HS-5 (cell line): ENCODE measurements around the gene SGF29.
"Not testable (repeated sequence)": the region's sequence is repeated elsewhere in the genome, so short reads cannot be mapped to it uniquely, and the experiment has no call there.

Source experiments
- DNase-seq: peaks from one replicate; pipeline ENCODE4 v3.0.0-alpha.2; 2012; ENCODE audit warnings: low read depth

SGF29 gene

DNA sequence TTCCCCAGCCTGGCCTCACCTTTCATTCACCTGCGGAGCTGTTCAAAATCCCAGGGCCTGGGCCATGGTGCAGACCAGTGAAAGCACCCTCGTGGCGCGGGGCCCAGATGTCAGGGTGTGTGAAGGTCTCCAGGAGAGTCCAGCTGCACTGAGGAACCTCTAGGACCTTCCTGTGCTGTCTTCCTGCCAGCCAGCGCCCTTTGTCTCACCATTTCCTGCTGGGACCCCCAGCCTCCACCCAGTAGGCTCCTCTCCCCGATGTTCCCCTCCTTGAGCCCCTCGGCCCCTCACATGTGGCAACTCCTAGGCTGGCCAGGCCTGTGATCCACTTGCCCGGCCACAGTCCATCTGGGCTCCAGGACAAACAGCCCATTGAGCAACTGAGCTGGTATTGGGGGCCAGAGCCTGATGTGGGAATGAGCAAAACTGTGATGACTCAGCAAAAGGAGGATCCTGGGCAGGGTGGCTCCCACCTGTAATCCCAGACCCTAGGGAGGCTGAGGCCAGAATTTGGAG lies 42.5 kb downstream of the SGF29 start:
- no peak for DNase-seq

DNA sequence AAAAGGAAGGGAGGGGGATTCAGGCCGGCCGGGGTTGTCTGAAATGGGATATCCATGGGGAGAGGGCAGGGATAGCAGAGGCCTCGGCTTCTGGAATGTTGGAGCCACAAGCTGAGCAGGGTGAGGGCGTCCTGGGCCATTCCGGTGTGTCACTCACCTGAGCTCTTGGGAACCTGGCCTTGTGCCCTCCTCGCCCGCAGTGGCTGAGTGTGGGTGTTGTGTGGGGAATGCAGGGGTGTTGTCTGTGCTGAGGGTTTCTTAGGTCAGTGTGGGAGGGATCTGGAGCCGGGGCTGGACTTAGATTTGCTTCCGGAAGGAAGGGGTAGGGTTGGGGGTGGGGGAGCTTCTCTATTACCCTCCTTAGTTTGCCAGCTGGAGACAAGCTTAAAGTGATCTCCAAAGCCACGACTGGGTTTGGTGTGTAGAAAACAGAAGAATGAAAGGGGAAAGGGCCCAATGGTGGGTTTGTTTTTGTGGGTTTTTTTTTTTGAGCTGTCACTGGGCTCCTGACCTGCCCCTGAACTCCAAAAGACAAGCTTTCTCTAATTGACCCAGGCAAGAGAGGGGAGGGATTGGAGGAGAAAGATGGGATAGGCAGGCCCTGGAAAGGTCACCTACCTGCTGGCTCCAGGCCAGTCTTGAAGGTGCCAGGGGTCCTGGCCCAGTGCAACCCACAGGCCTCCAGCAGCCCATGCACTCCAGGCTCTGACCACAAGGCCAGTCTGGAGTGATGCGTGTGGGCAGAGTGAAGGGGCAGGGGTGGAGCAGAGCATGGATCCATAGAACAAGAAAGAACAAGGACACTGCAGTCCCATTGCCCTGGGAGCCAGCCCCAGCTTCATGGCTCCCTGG lies 43.3 kb downstream of the SGF29 start, which contains the start of gene SULT1A2:
Gene SULT1A2, minus strand, starts transcription at position 211 of the 852 bp plus-strand sequence. CDS start 1,120 bp downstream, outside the sequence.
- DNase-seq = no peak

GRCh38 chr16:28597692-28598261 lies 44.1 kb downstream of the SGF29 start:
- no peak for DNase-seq

GRCh38 chr16:28599377-28600285 lies 45.9 kb downstream of the SGF29 start:
- DNase-seq = not testable (repeated sequence)

DNA sequence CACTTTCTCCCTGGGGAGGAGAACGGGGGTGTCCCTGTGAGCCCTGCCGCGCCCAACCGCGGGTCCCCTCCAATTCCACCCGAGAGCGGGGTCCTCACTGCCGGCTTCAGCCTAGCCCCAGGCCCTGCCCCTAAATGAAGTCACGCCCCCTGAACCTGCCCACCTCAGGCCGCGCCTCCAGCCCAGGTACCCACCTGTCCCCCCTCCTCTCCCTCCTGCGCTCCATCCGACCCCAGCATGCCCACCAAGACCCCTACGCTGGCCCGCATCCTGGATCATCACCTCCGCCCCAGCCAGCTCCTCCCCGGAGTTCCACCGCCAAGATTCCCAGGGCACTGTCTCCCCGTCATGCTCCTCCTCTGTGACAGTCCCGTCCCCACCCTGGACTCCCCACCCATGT lies 47.2 kb downstream of the SGF29 start:
- not testable (repeated sequence) for DNase-seq

GRCh38 chr16:28601589-28601988 lies 47.9 kb downstream of the SGF29 start:
- DNase-seq = not testable (repeated sequence)

GRCh38 chr16:28602062-28602461 lies 48.3 kb downstream of the SGF29 start:
- not testable (repeated sequence) for DNase-seq

DNA sequence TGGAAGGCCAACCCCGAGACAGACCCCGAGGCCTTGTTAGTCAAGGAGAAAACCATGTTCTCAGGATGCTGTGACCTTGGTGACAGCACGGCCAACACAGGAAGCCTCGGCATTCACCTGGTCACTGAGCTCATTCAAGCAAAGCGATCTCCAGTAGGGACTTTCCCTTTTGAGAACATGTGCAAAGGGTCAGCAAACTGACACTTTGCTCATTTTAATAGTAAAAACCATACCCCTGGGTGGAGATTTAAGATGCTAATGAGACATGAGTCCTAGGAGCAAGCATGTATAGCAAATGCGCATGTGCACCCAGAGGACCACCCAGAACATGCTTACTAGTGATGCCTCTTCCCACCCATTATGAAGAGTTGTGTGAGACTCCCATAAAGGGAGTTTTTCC lies 48.8 kb downstream of the SGF29 start:
- no peak for DNase-seq

GRCh38 chr16:28603381-28604185 lies 49.9 kb downstream of the SGF29 start:
- DNase-seq = no peak

DNA sequence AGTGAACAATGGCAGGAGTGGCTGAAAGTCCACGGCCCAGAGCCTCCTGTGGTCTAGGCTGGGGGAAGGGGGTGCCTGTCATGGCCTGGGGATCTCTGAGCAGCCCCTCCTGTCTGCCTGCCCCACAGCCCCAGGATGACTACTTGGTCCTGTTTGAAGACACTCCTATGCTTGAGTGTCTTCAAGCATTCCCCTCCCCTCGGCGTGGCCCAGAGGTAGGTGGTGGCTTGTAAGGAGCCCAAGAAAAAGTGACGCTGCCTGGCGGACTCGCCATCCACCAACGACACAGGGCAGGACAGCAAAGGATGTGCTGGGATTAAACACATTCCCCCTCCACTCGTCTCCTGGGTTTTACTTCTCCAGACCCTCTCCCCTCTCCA lies 50.5 kb downstream of the SGF29 start:
- DNase-seq = no peak

- no peak for DNase-seq
Observed at GRCh38 chr16:28606291-28607115, 52.8 kb downstream of the SGF29 start.

GRCh38 chr16:28607116-28607623 lies 53.5 kb downstream of the SGF29 start:
- no peak for DNase-seq

- DNase-seq = not testable (repeated sequence)
Observed at GRCh38 chr16:28607681-28608495, 54.2 kb downstream of the SGF29 start.

GRCh38 chr16:28608496-28608808 lies 54.7 kb downstream of the SGF29 start:
- not testable (repeated sequence) for DNase-seq

DNA sequence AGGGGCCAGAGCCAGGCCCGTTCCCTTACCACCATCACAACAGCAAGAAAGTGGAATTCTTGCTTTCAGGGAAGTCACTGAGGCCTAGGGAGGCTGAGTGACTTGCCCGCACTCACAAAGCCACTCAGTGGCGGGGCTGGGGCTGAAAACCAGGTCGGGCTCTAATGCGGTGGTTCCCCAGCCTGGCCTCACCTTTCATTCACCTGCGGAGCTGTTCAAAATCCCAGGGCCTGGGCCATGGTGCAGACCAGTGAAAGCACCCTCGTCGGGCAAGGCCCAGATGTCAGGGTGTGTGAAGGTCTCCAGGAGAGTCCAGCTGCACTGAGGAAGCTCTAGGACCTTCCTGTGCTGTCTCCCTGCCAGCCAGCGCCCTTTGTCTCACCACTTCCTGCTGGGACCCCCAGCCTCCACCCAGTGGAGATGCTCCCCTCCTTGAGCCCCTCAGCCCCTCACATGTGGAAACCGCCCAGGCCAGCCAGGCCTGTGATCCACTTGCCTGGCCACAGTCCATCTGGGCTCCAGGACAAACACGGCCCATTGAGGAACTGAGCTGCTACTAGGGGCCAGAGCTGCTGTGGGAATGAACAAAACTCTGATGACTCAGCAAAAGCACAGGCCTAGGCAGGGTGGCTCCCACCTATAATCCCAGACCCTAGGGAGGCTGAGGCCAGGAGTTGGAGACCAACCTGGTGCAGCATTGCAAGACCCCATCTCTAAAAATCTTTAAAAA lies 55.3 kb downstream of the SGF29 start:
- not testable (repeated sequence) for DNase-seq

GRCh38 chr16:28609631-28610594 lies 56.2 kb downstream of the SGF29 start, which contains the start of gene SULT1A1:
Gene SULT1A1, minus strand, starts transcription at chr16:28610044. Its CDS starts 1,189 bp downstream, at chr16:28608855.
- no peak for DNase-seq

- no peak for DNase-seq
Observed at GRCh38 chr16:28610595-28611191, 57.0 kb downstream of the SGF29 start.
